GM18873 (cell line): Measurements from ENCODE around the gene PCDHB6.
"Not testable (repeated sequence)": the region's sequence is repeated elsewhere in the genome, so short reads cannot be mapped to it uniquely, and the experiment has no call there.

ENCODE experiments used
- ATAC-seq: cut with Tn5 transposase; IDR thresholded peaks from one replicate; pipeline ENCODE4 v1.9.1; 2021; ENCODE audit warnings: mild to moderate bottlenecking, moderate library complexity, moderate number of reproducible peaks; ENCODE audit not compliant: unreplicated experiment, low FRiP score

PCDHB6 gene

GRCh38 chr5:141201126-141201525, 51.3 kb downstream of the PCDHB6 start:
- ATAC-seq, result not testable (repeated sequence)

GRCh38 chr5:141201646-141202045, 51.8 kb downstream of the PCDHB6 start:
- not testable (repeated sequence) for ATAC-seq
